Lung (tissue), 12 donors: ENCODE results near the gene RASL12. TPM values are rescaled to one million over a fixed set of nuclear protein-coding genes. Genes with fewer than 3 reads are reported as not detected.
A peak's percentile ranks its signal among the peaks of the same experiment; 100 is the strongest.
"Not testable (repeated sequence)": the region's sequence is repeated elsewhere in the genome, so short reads cannot be mapped to it uniquely, and the experiment has no call there.

Source experiments
- ATAC-seq: fragments of 200-7000 bp; cut with Tn5 transposase; one replicate; pipeline ENCODE4 v1.9.1; 2020; ENCODE audit warnings: moderate number of reproducible peaks; ENCODE audit not compliant: insufficient read depth, low FRiP score
- DNase-seq, 3 donors: peaks; one replicate each; pipeline ENCODE4 v3.0.0-alpha.2; 2013 to 2017
- H3K27ac ChIP-seq, 2 donors: one replicate each; pipeline ENCODE4 v1.5.1; 2013; ENCODE audit warnings: mild to moderate bottlenecking in 2 of 2, moderate library complexity in 2 of 2, control low read depth in 1 of 2, inconsistent platforms in 1 of 2, low read depth in 1 of 2, low read length in 1 of 2
- H3K27me3 ChIP-seq, 3 donors: one replicate each; pipeline ENCODE4 v1.5.1; 2013; ENCODE audit warnings: low read length in 2 of 3; ENCODE audit not compliant: control insufficient read depth in 3 of 3, insufficient read depth in 3 of 3
- H3K36me3 ChIP-seq, 4 donors: one replicate each; pipeline ENCODE4 v1.5.1; 2013; ENCODE audit warnings: low read length in 4 of 4, mild to moderate bottlenecking in 1 of 4, moderate library complexity in 1 of 4; ENCODE audit not compliant: control insufficient read depth in 4 of 4, insufficient read depth in 4 of 4
- H3K4me1 ChIP-seq, 5 donors: one replicate each; pipeline ENCODE4 v1.5.1; 2013; ENCODE audit warnings: low read length in 5 of 5, mild to moderate bottlenecking in 2 of 5, moderate library complexity in 1 of 5; ENCODE audit not compliant: control insufficient read depth in 5 of 5, insufficient read depth in 5 of 5
- H3K4me3 ChIP-seq: one replicate; pipeline ENCODE4 v1.5.1; 2013; ENCODE audit warnings: mild to moderate bottlenecking, control low read depth, moderate library complexity
- H3K9ac ChIP-seq, 2 donors: one replicate each; pipeline ENCODE4 v1.5.1; 2013; ENCODE audit warnings: low read length in 2 of 2, control low read depth in 1 of 2; ENCODE audit not compliant: insufficient read depth in 1 of 2
- H3K9me3 ChIP-seq, 4 donors: one replicate each; pipeline ENCODE4 v1.5.1; 2013; ENCODE audit warnings: low read length in 3 of 4, mild to moderate bottlenecking in 1 of 4, moderate library complexity in 1 of 4; ENCODE audit not compliant: control insufficient read depth in 4 of 4, insufficient read depth in 3 of 4
- WGBS, 2 donors: extraction: QIAGEN DNeasy Blood & Tissue Kit; methylation state at CpG; one replicate each; pipeline ENCODE4 v1.1.7; 2013; 5-methylcytosine and 5-hydroxymethylcytosine counted together
- polyA plus RNA-seq, 2 donors: library from polyadenylated mRNA; stranded (reverse); fragments of 200-250 nt; gene quantifications; one replicate each; pipeline ENCODE4 v1.2.1, GENCODE V29; 2013
- total RNA-seq, 2 donors: library from RNA; depleted of rRNA in 1 of 2; stranded (reverse); fragments of >200 nt in 1 of 2; gene quantifications; one replicate each; pipeline ENCODE4 v1.2.1, GENCODE V29; 2014 to 2021
- TF ChIP-seq, protein P1 (sequence below): IDR thresholded peaks from 2 replicates; pipeline ENCODE4 v1.5.1; 2012; ENCODE audit warnings: mild to moderate bottlenecking; ENCODE audit errors: control extremely low read depth, extremely low read depth
- donor health status: control.
- donor health status: control.
- donor health status: Bipolar disorder and iron deficiency.
- donor health status: healthy.
- donor health status: DM: yes; HTN: yes; CAD: no.

Gene RASL12
- total and polyA plus RNA-seq, 4 donors = 13.8 to 75.7 (median 23.2) TPM

DNA sequence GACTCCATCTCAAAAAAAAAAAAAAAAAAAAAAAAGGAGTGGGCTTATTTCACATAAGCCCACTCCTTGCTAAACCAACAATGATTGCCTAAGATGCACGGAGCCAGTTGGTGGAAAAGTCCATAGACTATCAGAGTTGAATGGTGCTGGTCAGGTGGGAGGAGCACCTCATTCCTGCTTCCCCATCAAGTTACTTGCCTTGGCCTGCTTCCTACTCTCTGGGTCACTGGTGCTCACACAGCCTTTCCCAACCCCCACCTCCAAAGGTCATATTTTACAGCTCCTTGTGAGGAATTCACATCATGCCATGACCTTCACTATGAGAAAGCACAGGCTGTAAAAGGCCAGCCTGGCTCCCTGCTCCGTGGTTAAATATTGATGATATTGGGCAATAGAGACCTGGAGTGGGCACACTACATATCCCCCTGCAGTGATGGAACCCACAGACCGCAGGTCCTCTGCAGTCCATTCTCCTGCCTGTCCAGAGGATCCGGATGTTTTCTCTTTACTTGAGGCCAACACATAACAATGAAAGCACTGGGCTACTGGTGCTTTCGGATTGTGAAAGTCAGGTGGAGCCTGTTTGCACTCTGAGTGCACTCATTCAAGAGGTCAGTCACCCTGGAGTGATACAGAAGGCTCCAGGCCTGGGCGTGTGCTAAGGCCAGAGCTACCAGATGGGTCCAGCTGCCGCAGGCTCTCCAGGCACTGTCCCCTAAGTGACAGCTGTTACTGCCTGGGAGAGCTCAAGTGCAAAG is 22.9 kb downstream of the RASL12 start, which contains the start of gene SLC51B:
Gene SLC51B (plus strand): TSS at position 664 of the 758 bp plus-strand sequence. CDS start 4,618 bp downstream, outside the sequence.
- peak; percentile 81 to 89 (median 86) for DNase-seq
- H3K4me1 ChIP-seq = peaks cover 4 to 32% (median 9%) of the 10 kb centered on the region in 5 donors
- TF ChIP-seq, protein P1, sequence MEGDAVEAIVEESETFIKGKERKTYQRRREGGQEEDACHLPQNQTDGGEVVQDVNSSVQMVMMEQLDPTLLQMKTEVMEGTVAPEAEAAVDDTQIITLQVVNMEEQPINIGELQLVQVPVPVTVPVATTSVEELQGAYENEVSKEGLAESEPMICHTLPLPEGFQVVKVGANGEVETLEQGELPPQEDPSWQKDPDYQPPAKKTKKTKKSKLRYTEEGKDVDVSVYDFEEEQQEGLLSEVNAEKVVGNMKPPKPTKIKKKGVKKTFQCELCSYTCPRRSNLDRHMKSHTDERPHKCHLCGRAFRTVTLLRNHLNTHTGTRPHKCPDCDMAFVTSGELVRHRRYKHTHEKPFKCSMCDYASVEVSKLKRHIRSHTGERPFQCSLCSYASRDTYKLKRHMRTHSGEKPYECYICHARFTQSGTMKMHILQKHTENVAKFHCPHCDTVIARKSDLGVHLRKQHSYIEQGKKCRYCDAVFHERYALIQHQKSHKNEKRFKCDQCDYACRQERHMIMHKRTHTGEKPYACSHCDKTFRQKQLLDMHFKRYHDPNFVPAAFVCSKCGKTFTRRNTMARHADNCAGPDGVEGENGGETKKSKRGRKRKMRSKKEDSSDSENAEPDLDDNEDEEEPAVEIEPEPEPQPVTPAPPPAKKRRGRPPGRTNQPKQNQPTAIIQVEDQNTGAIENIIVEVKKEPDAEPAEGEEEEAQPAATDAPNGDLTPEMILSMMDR = no peak
- peak; percentile 73 for ATAC-seq
- H3K27me3 ChIP-seq = no peaks in the 10 kb centered on the region
- no peak within 1 kb of the TSS for H3K9ac ChIP-seq
- H3K36me3 ChIP-seq = peaks cover 0 to 3% (median 0%) of the 10 kb centered on the region in 4 donors
- WGBS, 2 donors = 58 to 83% methylated on average over 7 of the region's 7 CpGs
- no peak within 1 kb of the TSS for H3K4me3 ChIP-seq
- peak within 1 kb of the TSS in 1 of 2 donors; percentile 20 for H3K27ac ChIP-seq
- H3K9me3 ChIP-seq = no peaks in the 10 kb centered on the region

DNA sequence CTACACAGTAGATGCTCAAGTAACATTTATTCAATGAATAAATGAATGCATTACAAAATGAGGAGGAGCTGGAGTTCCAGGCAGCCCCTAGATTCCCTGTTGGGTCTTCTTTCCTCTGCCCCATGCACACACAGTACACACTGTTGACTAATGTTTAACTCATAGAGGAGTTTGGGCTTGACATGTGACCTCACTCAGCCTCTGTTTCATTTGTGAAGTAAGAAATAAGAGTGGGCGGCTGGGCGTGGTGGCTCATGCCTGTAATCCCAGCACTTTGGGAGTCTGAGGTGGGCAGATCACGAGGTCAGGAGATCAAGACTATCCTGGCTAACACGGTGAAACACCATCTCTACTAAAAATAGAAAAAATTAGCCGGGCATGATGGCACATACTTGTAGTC is 23.6 kb downstream of the RASL12 start:
- H3K9ac ChIP-seq, H3K27me3 ChIP-seq, DNase-seq, H3K36me3 ChIP-seq, H3K27ac ChIP-seq, H3K9me3 ChIP-seq, H3K4me3 ChIP-seq: not testable (repeated sequence)
- H3K4me1 ChIP-seq = peaks cover 0 to 26% (median 9%) of the 10 kb centered on the region in 5 donors
- 63 to 85% methylated on average over 5 of the region's 5 CpGs for WGBS, 2 donors
- peak; percentile 48 for ATAC-seq

DNA sequence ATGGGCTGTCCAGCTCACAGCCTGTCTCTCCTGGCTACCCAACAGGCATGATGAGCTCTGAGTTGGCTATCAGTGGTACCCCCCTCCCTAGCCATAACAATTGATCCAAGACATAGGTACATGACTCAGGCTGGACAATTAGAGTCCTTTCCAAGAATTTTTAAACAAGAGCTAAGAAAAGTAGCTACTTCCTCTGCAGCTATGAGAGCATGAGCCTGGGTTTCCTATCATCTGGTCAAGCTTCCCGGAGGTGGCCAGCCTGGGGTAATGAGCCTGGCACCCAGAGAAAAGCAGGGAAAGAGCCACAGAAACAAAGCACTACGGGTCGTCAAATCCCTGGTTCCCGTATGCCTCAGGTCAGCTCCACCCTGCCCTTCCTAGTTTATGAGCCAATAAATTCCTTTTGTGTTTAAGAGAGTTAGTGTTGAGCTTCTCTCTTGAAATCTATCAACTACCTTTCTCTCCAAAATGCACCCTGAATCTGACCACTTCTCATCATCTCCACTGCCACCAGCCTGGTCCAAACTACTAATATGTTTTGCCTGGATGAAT is 24.9 kb downstream of the RASL12 start:
- peaks cover 0 to 24% (median 9%) of the 10 kb centered on the region in 5 donors for H3K4me1 ChIP-seq

DNA sequence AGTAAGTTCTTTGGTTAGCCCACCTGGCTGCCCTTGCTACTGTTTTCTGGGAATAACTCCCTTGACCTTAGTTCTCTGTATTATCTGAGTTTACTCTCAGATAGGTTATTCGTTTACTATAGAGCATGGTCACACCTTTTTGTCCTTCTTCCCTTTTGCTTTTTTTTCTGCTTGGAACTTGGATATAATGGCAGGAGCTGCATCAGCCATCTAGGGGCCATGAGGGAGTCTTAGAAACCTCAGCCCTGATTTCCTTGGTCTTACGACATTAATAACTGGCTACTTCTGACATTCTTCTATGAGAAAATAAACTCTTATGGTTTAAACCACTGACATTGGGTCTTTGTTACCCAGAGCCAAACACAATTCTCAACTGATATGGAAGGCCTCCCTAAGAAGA is 26.0 kb downstream of the RASL12 start:
- H3K27ac ChIP-seq = no peak overlapping the region
- ATAC-seq = no peak
- WGBS, 2 donors = 93 to 96% methylated on average over 2 of the region's 2 CpGs

More for the DNA sequence above, 24.9 kb downstream of the RASL12 start:
- no peak for ATAC-seq
- Histone ChIP-seq H3K27ac (no peak overlapping the region), H3K4me3 (no peak overlapping the region), H3K36me3 (no peaks in the 10 kb centered on the region), H3K9ac (no peak overlapping the region), H3K27me3 (no peaks in the 10 kb centered on the region), H3K9me3 (no peaks in the 10 kb centered on the region)
- TF ChIP-seq, protein P1 = no peak
- 46 to 70% methylated on average over 4 of the region's 4 CpGs for WGBS, 2 donors
- DNase-seq = no peak

More for the DNA sequence above, 26.0 kb downstream of the RASL12 start:
- H3K27me3 ChIP-seq = no peaks in the 10 kb centered on the region
- H3K4me3 ChIP-seq = no peak overlapping the region
- H3K36me3 ChIP-seq = no peaks in the 10 kb centered on the region
- no peaks in the 10 kb centered on the region for H3K9me3 ChIP-seq
- H3K4me1 ChIP-seq = peaks cover 0 to 24% (median 9%) of the 10 kb centered on the region in 5 donors
- H3K9ac ChIP-seq = no peak overlapping the region
- DNase-seq = no peak
- TF ChIP-seq, protein P1 = no peak
